ENCODE data around the gene ADRA2B. TPM values are rescaled to one million over a fixed set of nuclear protein-coding genes. Genes with fewer than 3 reads are reported as not detected.

Gene ADRA2B
- total and polyA plus RNA-seq, 12 donors = 0.95 to 12.9 (median 3.3) TPM

DNA sequence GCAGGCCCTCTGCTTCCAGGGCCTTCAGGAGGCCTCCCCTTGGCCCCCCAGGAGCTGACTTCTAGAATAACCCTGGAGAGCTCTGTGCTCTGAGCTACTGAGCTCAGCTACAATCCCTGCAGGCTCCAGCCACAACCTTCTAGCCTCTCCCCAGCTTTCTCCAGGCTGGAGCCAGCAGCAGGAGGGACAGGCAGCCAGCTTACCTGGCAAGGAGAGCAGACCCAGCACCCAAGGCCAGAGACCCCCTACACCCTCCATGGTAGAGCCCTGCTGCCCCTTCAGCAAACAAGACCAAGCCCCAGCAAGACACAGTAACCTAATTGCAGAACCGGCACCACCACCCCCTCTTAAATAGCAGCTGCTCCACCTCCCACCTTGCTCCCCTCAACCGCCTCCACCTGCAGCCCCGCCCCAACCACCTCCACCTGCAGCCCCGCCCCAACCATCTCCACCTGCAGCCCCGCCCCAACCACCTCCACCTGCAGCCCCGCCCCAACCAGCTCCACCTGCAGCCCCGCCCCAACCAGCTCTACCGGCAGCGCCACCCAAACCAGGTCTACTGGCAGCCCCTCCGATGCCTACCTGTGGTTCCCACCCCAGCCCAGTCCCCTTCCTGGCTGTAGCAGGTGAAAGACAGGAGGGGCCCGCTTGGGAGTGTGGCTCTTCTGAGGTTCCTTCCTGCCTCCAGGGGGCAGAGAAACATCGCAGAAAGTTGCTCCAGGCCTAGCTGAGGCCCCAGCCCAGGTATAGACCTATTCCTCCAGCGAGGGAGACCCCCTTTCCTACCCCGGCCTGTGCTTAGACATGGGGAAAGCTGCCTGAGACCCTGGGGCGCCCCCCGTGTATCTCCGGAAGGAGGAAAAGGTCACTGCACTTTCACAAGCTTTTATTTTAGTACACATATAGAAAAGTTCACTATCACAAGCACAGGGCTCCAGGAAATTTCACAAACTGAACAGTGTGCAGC is 22.1 kb upstream of the ADRA2B start, which contains the start of gene ASTL:
TSS of gene ASTL (minus strand) at position 324 of the 967 bp plus-strand sequence. CDS start at position 258, 66 bp downstream.
- peak in 6 of 7 donors; percentile 44 to 66 (median 53) for DNase-seq
- Histone ChIP-seq H3K27me3 (no peaks in the 10 kb centered on the region), H3K36me3 (replicated peaks in 1 of 2) (no peaks in the 10 kb centered on the region), H3K9me3 (replicated peaks in 1 of 3) (no peaks in the 10 kb centered on the region), H3K27ac (no peak within 1 kb of the TSS), H3K4me3 (no peak within 1 kb of the TSS), H3K4me1 (replicated peaks in 1 of 2) (no peaks in the 10 kb centered on the region)
- intact Hi-C loops (cut with DNase I) = loop anchor here (5.0 to 10.0 kb wide), 2 partner anchors 39 to 376 kb away; no protein-coding TSS in a partner anchor
- 19 to 25% (median 21%) methylated on average over 11 to 17 of the region's 17 CpGs for WGBS, 4 donors
- TF ChIP-seq POLR2A (IDR thresholded peaks at IDR 0.05) (no peak), CTCF (IDR thresholded peaks at IDR 0.05) (peak; percentile 28 to 69 (median 54))

DNA sequence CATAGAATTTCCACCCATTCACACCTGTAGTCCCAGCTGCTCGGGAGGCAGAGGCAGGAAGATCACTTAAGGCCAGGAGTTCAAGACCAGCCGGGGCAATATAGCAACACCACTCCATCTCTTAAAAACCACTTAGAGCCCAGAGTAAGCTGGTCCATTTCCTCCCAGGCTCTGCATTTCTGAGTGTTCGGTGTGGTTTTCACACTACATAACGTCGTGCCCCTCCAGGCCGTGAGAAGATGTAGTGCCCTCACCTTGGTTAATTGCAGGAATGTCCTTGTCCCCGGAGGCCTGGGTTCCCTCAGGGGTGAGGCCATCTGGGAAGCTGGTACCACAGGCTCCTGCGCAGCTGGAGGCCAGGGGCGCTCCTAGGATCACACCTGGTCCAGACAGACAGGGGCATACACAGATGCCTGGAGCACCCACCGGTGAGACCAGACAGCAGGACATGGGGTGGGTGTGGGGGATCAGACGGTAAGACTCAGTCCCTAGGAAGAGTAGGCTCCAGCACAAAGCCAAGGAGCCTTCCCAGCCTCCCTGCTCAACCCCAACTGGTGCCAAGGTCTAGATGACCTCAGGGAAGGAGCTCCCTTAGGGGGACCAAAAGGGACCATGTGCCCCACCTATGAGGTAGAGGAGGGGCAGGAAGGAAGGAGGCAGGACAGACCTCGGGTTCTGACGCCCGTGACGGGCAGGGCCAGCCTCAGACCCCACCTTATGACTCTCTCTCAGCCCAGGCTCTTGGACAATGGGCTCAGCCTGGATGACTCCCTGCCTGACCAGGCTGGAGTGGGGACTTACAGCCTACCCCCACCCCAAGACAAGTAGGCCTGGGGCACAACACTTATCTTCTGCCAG is 21.2 kb upstream of the ADRA2B start:
- Histone ChIP-seq H3K27ac (no peak overlapping the region), H3K4me1 (replicated peaks in 1 of 2) (no peaks in the 10 kb centered on the region), H3K27me3 (no peaks in the 10 kb centered on the region), H3K36me3 (replicated peaks in 1 of 2) (no peaks in the 10 kb centered on the region), H3K9me3 (replicated peaks in 1 of 3) (no peaks in the 10 kb centered on the region), H3K4me3 (no peak overlapping the region)
- 67 to 77% (median 72%) methylated on average over 10 to 15 of the region's 15 CpGs for WGBS, 4 donors
- DNase-seq = no peak
- no peak for TF ChIP-seq CTCF (IDR thresholded peaks at IDR 0.05)
- TF ChIP-seq POLR2A (IDR thresholded peaks at IDR 0.05) = no peak
- intact Hi-C loops (cut with DNase I) = loop anchor here (5.0 to 10.0 kb wide), 2 partner anchors 40 to 377 kb away; no protein-coding TSS in a partner anchor

DNA sequence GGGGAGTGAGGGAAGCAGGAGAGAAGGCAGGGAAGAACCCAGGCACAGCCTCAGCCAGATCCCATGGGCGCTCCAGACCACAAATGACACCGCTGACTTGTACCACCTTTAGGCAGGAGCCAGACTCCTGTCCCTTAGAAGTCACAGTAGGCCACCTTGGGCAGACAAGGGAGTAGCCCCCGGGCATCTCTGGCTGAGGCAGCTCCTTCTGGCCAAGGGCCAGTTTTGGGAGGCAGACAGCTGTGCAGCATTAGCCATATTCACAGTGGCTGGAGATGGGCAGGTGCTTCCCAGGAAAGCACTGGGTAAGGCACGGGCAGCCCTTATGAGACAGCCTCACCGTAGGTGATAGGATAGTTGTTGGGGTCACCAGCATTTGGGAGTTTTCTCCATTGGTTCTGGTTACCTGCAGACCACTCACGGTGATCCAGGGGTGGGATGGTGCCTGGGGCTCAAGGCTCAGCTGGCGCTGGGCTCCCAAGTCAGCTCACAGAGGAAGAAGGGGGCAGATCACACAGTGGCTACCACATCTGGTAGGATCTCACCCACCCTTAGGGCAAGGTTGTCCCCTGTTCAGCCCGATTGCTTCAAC is 19.9 kb upstream of the ADRA2B start:
- no peaks in the 10 kb centered on the region for H3K36me3 ChIP-seq (replicated peaks in 1 of 2)
- H3K4me1 ChIP-seq (replicated peaks in 1 of 2) = no peaks in the 10 kb centered on the region
- TF ChIP-seq POLR2A (IDR thresholded peaks at IDR 0.05) = no peak
- no peak for TF ChIP-seq CTCF (IDR thresholded peaks at IDR 0.05)
- no peak for DNase-seq
- intact Hi-C loops (cut with DNase I) = loop anchor here (5.0 to 10.0 kb wide), 2 partner anchors 41 to 379 kb away; no protein-coding TSS in a partner anchor
- H3K4me3 ChIP-seq = no peak overlapping the region
- no peak overlapping the region for H3K27ac ChIP-seq
- no peaks in the 10 kb centered on the region for H3K9me3 ChIP-seq (replicated peaks in 1 of 3)
- H3K27me3 ChIP-seq = no peaks in the 10 kb centered on the region
- 79 to 89% (median 80%) methylated on average over 3 to 8 of the region's 8 CpGs for WGBS, 4 donors
